Measurements from ENCODE around the gene ZNF580. TPM values are rescaled to one million over a fixed set of nuclear protein-coding genes. Genes with fewer than 3 reads are reported as not detected.

Gene ZNF580
- total RNA-seq, 6 donors from 2014 or later = 28.1 to 84.1 (median 38.0) TPM

DNA sequence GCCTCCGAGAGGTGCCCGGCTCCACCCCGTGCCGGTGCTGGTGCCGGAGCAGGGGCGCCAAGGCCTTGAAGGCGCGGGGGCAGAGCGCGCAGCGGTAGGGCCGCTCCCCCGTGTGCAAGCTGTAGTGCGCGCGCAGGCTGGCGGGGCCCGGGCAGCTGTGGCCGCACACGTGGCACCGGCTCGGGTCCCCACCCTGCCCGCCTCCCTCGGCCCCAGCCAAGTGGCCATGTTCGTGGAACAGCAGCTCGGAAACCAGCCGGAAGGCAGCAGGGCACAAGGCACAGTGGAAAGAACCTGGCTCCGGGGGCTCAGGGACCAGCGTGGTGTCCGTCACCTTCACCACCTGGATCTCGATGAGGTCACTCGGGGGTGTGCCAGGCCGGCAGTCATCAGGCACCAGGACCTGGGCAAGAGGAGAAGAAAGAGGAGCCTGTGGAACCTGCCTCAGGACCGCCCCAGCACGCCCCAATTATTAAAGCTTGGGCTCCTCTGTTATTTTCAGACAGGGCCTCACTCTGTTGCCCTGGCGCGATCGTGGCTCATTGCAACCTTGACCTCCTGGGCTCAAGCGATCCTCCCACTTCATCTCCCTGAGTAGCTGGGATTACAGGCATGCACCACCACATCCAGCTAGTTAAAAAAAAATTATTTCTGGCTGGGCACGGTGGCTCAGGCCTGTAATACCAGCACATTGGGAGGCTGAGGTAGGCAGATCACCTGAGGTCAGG is 18.4 kb upstream of the ZNF580 start:
- WGBS, 2 donors = 90 to 97% methylated on average over 13 to 39 of the region's 40 CpGs
- H3K4me1 ChIP-seq = peaks cover 28 to 39% (median 31%) of the 10 kb centered on the region in 4 donors
- no peak for ATAC-seq (ENCODE audit: low FRiP score in 2 of 2)
- no peak for TF ChIP-seq POLR2A (IDR thresholded peaks at IDR 0.05)
- peaks cover 0 to 25% (median 11%) of the 10 kb centered on the region in 4 donors for H3K36me3 ChIP-seq
- no peaks in the 10 kb centered on the region for H3K27me3 ChIP-seq
- H3K9me3 ChIP-seq = no peaks in the 10 kb centered on the region
- no peak overlapping the region for H3K27ac ChIP-seq
- no peak overlapping the region for H3K4me3 ChIP-seq
- DNase-seq = no peak

DNA sequence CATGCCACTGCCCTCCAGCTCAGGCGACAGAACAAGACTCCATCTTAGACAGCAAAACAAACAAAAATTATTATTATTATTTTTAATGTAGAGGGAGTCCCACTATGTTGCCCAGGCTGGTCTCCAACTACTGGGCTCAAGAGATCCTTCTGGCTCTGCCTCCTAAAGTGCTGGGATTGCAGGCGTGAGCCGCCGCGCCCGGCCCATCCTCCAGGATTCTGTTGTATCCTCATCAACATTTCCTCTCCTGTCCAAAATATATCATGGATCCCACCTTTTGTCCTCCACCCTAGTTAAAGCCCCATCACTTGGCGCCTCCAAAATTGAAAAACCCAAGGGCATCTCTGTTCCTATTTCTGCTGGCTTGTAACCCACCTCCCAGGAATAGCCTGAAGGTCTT is 17.7 kb upstream of the ZNF580 start:
- DNase-seq = peak in 1 of 2 donors; percentile 84
- H3K9me3 ChIP-seq = no peaks in the 10 kb centered on the region
- H3K27ac ChIP-seq = peak overlapping the region in 1 of 4 donors; percentile 97
- H3K4me1 ChIP-seq = peaks cover 24 to 39% (median 31%) of the 10 kb centered on the region in 4 donors
- peaks cover 0 to 19% (median 7%) of the 10 kb centered on the region in 4 donors for H3K36me3 ChIP-seq
- ATAC-seq (ENCODE audit: low FRiP score in 2 of 2) = no peak
- no peak overlapping the region for H3K4me3 ChIP-seq
- no peak for TF ChIP-seq POLR2A (IDR thresholded peaks at IDR 0.05)
- TF ChIP-seq, protein P1, sequence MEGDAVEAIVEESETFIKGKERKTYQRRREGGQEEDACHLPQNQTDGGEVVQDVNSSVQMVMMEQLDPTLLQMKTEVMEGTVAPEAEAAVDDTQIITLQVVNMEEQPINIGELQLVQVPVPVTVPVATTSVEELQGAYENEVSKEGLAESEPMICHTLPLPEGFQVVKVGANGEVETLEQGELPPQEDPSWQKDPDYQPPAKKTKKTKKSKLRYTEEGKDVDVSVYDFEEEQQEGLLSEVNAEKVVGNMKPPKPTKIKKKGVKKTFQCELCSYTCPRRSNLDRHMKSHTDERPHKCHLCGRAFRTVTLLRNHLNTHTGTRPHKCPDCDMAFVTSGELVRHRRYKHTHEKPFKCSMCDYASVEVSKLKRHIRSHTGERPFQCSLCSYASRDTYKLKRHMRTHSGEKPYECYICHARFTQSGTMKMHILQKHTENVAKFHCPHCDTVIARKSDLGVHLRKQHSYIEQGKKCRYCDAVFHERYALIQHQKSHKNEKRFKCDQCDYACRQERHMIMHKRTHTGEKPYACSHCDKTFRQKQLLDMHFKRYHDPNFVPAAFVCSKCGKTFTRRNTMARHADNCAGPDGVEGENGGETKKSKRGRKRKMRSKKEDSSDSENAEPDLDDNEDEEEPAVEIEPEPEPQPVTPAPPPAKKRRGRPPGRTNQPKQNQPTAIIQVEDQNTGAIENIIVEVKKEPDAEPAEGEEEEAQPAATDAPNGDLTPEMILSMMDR (IDR thresholded peaks at IDR 0.05) = no peak
- no peak for TF ChIP-seq EP300 (IDR thresholded peaks at IDR 0.05)
- 96 to 97% methylated on average over 7 of the region's 7 CpGs for WGBS, 2 donors
- no peaks in the 10 kb centered on the region for H3K27me3 ChIP-seq

DNA sequence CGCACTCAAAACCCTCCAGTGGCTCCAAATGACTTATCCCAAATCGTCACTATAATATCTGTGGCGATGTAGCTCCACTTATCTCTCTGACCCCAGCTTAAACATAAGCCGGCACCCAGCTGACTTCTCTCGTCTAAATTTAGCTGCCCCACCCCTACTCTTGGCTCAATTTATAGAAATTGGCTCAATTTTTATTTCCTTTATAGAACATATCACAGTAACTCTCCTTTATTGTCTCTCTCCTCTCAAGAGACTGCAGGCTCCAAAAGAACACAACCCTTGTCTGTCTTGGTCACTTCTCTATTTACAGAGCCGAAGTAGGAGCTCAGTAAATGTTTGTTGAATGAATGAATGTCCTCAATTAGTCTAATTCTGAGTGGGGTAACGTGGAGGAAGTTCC is 17.2 kb upstream of the ZNF580 start:
- H3K9me3 ChIP-seq = no peaks in the 10 kb centered on the region
- peaks cover 23 to 36% (median 29%) of the 10 kb centered on the region in 4 donors for H3K4me1 ChIP-seq
- peak overlapping the region; percentile 94 to 98 (median 96) for H3K27ac ChIP-seq
- no peak for ATAC-seq (ENCODE audit: low FRiP score in 2 of 2)
- DNase-seq = no peak
- H3K36me3 ChIP-seq = peaks cover 0 to 19% (median 7%) of the 10 kb centered on the region in 4 donors
- no peaks in the 10 kb centered on the region for H3K27me3 ChIP-seq
- TF ChIP-seq POLR2AphosphoS5 (IDR thresholded peaks at IDR 0.05) (no peak), EP300 (IDR thresholded peaks at IDR 0.05) (no peak), POLR2A (IDR thresholded peaks at IDR 0.05) (no peak)
- TF ChIP-seq, protein P1 (IDR thresholded peaks at IDR 0.05) = no peak
- H3K4me3 ChIP-seq = peak overlapping the region in 3 of 4 donors; percentile 47 to 58 (median 54)
- 64 to 67% methylated on average over 7 of the region's 7 CpGs for WGBS, 2 donors

DNA sequence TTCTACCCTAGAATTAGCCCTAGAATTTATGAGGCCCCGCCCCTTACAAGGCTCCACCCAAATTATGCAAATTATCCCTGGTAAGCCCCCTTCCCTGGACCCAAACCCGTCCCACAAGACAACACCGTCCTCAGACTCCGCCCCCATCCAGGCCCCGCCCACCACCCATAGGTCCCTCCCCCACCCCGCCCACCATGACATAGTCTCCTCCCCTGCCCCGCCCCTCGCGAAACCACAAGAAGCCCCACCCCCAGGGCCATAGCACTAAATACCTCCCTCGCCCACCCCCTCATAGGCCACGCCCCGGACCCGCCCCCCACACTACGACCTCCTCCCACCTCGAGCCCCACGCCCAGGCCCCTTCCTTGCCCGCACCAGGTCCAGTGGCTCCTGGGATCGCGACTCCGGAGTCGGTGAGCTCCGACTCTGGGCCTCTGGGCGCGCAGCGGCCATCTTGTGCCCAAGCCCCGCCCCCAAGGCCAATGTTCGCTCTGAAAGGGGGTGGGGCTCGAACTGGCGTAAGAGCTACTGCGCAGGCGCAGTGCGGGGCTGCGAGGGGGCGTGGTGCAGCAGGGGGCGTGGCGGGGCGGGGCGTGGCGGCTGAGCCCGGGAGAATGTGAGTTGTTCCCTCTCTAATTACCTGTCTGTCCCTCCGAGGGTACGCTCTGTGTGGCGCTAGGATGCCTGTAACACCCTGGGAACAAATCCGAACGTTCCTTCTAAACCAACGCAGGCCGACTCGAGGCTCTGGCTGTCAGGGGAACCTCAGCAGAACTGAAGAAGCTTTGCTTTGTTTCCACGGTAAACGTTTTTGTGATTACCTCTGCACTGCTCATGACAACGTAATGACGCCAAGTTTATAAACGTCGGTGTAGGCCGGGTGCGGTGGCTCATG is 16.4 kb upstream of the ZNF580 start, which contains the start of gene ZNF784:
Gene ZNF784, minus strand, starts transcription at position 458 of the 895 bp plus-strand sequence. Its CDS starts 5 bp downstream, at position 453.
- no peaks in the 10 kb centered on the region for H3K27me3 ChIP-seq
- WGBS, 2 donors = 0 to 1% methylated on average over 20 to 22 of the region's 56 CpGs
- H3K4me1 ChIP-seq = peaks cover 18 to 31% (median 22%) of the 10 kb centered on the region in 4 donors
- ATAC-seq (ENCODE audit: low FRiP score in 2 of 2) (peak; percentile 98), DNase-seq (peak; percentile 94 to 97)
- peaks cover 0 to 19% (median 7%) of the 10 kb centered on the region in 4 donors for H3K36me3 ChIP-seq
- TF ChIP-seq EP300 (IDR thresholded peaks at IDR 0.05) (no peak), POLR2A (IDR thresholded peaks at IDR 0.05) (peak in 2 of 4 donors; percentile 8 to 73), POLR2AphosphoS5 (IDR thresholded peaks at IDR 0.05) (peak; percentile 57 to 77)
- no peaks in the 10 kb centered on the region for H3K9me3 ChIP-seq
- peak within 1 kb of the TSS; percentile 94 to 98 (median 96) for H3K27ac ChIP-seq
- H3K4me3 ChIP-seq = peak within 1 kb of the TSS; percentile 32 to 58 (median 50)

DNA sequence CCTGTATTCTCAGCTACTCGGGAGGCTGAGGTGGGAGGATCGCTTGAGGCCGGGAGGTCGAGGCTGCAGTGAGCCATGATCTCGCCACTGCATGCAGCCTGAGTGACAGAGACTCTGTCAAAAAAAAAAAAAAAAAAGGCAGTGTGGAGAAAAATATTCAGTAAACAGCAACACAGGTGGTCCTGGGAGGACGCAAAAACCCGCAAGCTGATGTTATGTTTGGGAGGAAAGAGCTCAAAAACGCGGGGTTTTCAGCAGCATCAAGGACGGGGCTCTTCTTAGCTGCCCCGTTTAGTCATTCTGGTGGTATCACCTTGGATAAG is 15.8 kb upstream of the ZNF580 start:
- ATAC-seq (ENCODE audit: low FRiP score in 2 of 2) (no peak), DNase-seq (no peak)
- Histone ChIP-seq H3K36me3 (peaks cover 0 to 19% (median 7%) of the 10 kb centered on the region in 4 donors), H3K4me1 (peaks cover 13 to 31% (median 19%) of the 10 kb centered on the region in 4 donors), H3K27ac (peak overlapping the region in 3 of 4 donors; percentile 96 to 98 (median 97)), H3K9me3 (no peaks in the 10 kb centered on the region), H3K4me3 (peak overlapping the region in 3 of 4 donors; percentile 47 to 58 (median 54)), H3K27me3 (no peaks in the 10 kb centered on the region)
- no peak for TF ChIP-seq EP300 (IDR thresholded peaks at IDR 0.05)
- TF ChIP-seq POLR2AphosphoS5 (IDR thresholded peaks at IDR 0.05) = no peak
- TF ChIP-seq, protein P1 (IDR thresholded peaks at IDR 0.05) = no peak
- TF ChIP-seq POLR2A (IDR thresholded peaks at IDR 0.05) = no peak
- WGBS, 2 donors = 44 to 48% methylated on average over 11 of the region's 11 CpGs

All from upper lobe of left lung (tissue), 6 donors.